Upper lobe of left lung (tissue), 6 donors: ENCODE results near the gene EXTL1. TPM values are rescaled to one million over a fixed set of nuclear protein-coding genes. Genes with fewer than 3 reads are reported as not detected.

Experiments used
- ATAC-seq, 2 donors: fragments of 200-7000 bp; cut with Tn5 transposase; one replicate each; pipeline ENCODE4 v1.9.1; 2022; ENCODE audit warnings: mild to moderate bottlenecking in 2 of 2, moderate library complexity in 2 of 2; ENCODE audit not compliant: low FRiP score in 2 of 2
- DNase-seq, 2 donors: peaks; one replicate each; pipeline ENCODE4 v3.0.0-alpha.2; 2019 to 2020
- H3K27ac ChIP-seq, 4 donors: fragments of 200-600 bp; sonication (generic); one replicate each; pipeline ENCODE4 v1.5.1; 2016 to 2019
- H3K27me3 ChIP-seq, 4 donors: fragments of 200-600 bp; sonication (generic); one replicate each; pipeline ENCODE4 v1.5.1; 2017 to 2019
- H3K36me3 ChIP-seq, 4 donors: fragments of 200-600 bp; sonication (generic); one replicate each; pipeline ENCODE4 v1.5.1; 2016 to 2019
- H3K4me1 ChIP-seq, 4 donors: fragments of 200-600 bp; sonication (generic); one replicate each; pipeline ENCODE4 v1.5.1; 2018 to 2019
- H3K4me3 ChIP-seq, 4 donors: fragments of 200-600 bp; sonication (generic); one replicate each; pipeline ENCODE4 v1.5.1; 2017 to 2019; ENCODE audit warnings: mild to moderate bottlenecking in 2 of 4, moderate library complexity in 1 of 4
- H3K9me3 ChIP-seq, 4 donors: fragments of 200-600 bp; sonication (generic); one replicate each; pipeline ENCODE4 v1.5.1; 2018 to 2019
- CTCF ChIP-seq, 6 experiments: fragments of 450-650 bp in 4 of 6; fragments of 200-600 bp in 2 of 6; sonication (generic) in 2 of 6; IDR thresholded peaks; one replicate each; pipeline ENCODE4 v1.5.1; 2016 to 2019; ENCODE audit warnings: antibody characterized with exemption in 6 of 6
- EP300 ChIP-seq, 4 donors: sonication (generic); formaldehyde crosslinking; IDR thresholded peaks; one replicate each; pipeline ENCODE4 v1.5.1; 2017; ENCODE audit warnings: antibody characterized with exemption in 4 of 4, control low read depth in 2 of 4
- POLR2A ChIP-seq, 4 donors: fragments of 450-650 bp; IDR thresholded peaks; one replicate each; pipeline ENCODE4 v1.5.1; 2016 to 2017; ENCODE audit warnings: antibody characterized with exemption in 4 of 4, mild to moderate bottlenecking in 2 of 4
- POLR2AphosphoS5 ChIP-seq, 2 donors: sonication (generic); formaldehyde crosslinking; IDR thresholded peaks; one replicate each; pipeline ENCODE4 v1.5.1; 2017; ENCODE audit warnings: antibody characterized with exemption in 2 of 2
- WGBS, 2 donors: methylation state at CpG; one replicate each; pipeline ENCODE4 v1.1.5; 2017 to 2018; 5-methylcytosine and 5-hydroxymethylcytosine counted together
- total RNA-seq, 6 donors: library from RNA; depleted of rRNA in 4 of 6; stranded (reverse); fragments of >200 nt in 4 of 6; gene quantifications; one replicate each; pipeline versions ENCODE4 v1.1.0 to v1.2.1, GENCODE V29; 2016 to 2021
- donor health status: DM: no; HTN: no; CAD: no; lungs with moderate emphysema.
- donor health status: DM: no; HTN: yes; CAD: no; lungs with severe emphysema.

Gene EXTL1
- total RNA-seq, 6 donors from 2014 or later: under 0.01 to 0.24 (median 0.20) TPM; not detected in 3

DNA sequence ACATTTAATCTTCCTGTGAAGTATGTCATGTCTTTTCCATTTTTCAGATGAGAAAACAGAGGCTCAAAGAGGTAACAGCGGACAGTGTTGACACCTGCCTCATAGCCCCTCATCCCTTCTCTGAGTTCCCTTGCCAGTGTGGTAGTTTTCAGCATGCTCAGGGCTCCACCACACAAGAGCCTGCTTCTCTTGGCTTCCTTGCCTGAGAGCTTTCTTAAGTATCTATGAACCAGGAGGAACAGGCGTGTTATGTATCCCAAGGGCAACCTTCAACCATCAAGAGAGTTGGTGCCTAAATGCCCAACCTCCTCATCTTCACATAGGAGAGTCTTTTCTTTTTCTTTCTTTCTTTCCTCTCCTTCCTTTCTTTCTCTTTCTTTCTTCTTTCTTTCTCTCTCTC lies 17.8 kb upstream of the EXTL1 start:
- TF ChIP-seq EP300 (IDR thresholded peaks at IDR 0.05): no peak

DNA sequence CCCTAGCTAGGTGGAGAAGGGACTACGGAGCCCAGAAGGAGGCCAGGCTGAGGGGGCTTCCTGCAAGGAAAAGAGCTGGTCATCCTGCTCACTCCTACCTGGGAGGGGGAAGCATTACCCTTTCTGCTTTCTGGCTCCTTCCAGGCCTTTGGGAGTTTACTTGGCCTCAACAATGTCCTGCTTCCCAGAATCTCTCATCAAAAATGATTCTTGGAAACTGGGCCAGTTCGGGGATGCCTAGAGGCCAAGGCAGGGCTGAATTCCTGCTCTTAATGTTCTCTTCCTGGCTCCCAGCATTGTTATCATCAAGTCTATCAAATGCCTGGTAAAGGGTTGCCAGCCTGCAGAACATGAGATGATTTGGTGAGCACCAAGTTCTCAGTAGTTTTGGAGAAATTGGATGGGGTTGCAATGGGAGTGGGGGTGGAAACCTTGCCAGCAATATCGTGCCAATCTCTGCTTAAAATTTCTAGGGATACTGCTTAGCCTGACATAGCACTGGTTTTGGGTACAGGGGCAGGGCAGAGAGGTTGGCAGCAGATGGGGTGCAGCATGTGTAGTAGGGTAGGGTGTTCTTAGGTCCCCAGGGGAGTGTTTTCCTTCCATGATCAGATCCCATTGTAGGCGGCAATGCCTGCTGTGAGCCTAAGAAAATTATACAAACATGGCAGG lies 16.0 kb upstream of the EXTL1 start:
- Histone ChIP-seq H3K4me3 (no peak overlapping the region), H3K36me3 (no peaks in the 10 kb centered on the region), H3K27ac (no peak overlapping the region), H3K9me3 (no peaks in the 10 kb centered on the region), H3K4me1 (no peaks in the 10 kb centered on the region), H3K27me3 (no peaks in the 10 kb centered on the region)
- TF ChIP-seq EP300 (IDR thresholded peaks at IDR 0.05): no peak
- no peak for TF ChIP-seq CTCF (IDR thresholded peaks at IDR 0.05)
- no peak for TF ChIP-seq POLR2A (IDR thresholded peaks at IDR 0.05)
- TF ChIP-seq POLR2AphosphoS5 (IDR thresholded peaks at IDR 0.05): no peak
- DNase-seq: no peak
- ATAC-seq: no peak
- WGBS, 2 donors: 54 to 68% methylated on average over 3 to 4 of the region's 4 CpGs

More for the DNA sequence above, 17.8 kb upstream of the EXTL1 start:
- Histone ChIP-seq H3K27me3 (no peaks in the 10 kb centered on the region), H3K36me3 (no peaks in the 10 kb centered on the region), H3K27ac (no peak overlapping the region), H3K9me3 (no peaks in the 10 kb centered on the region), H3K4me1 (peaks cover 0 to 1% (median under 1%) of the 10 kb centered on the region in 4 donors), H3K4me3 (no peak overlapping the region)
- DNase-seq (no peak), ATAC-seq (no peak)
- 79 to 89% methylated on average over 2 of the region's 2 CpGs for WGBS, 2 donors

- no peaks in the 10 kb centered on the region for H3K36me3 ChIP-seq
- no peak overlapping the region for H3K4me3 ChIP-seq
- TF ChIP-seq POLR2A (IDR thresholded peaks at IDR 0.05): no peak
- no peak for TF ChIP-seq EP300 (IDR thresholded peaks at IDR 0.05)
- TF ChIP-seq POLR2AphosphoS5 (IDR thresholded peaks at IDR 0.05): no peak
- TF ChIP-seq CTCF (IDR thresholded peaks at IDR 0.05): no peak
- no peaks in the 10 kb centered on the region for H3K4me1 ChIP-seq
- no peaks in the 10 kb centered on the region for H3K9me3 ChIP-seq
- DNase-seq (no peak), ATAC-seq (no peak)
- no peaks in the 10 kb centered on the region for H3K27me3 ChIP-seq
- 90% methylated on average over 16 of the region's 16 CpGs for WGBS, 2 donors
- H3K27ac ChIP-seq: no peak overlapping the region
These were observed 14.9 kb upstream of the EXTL1 start for GRCh38 chr1:26006710-26007109.

- H3K4me3 ChIP-seq: no peak overlapping the region
- TF ChIP-seq EP300 (IDR thresholded peaks at IDR 0.05): no peak
- TF ChIP-seq POLR2AphosphoS5 (IDR thresholded peaks at IDR 0.05): no peak
- no peak for TF ChIP-seq POLR2A (IDR thresholded peaks at IDR 0.05)
- no peak for TF ChIP-seq CTCF (IDR thresholded peaks at IDR 0.05)
- H3K4me1 ChIP-seq: peaks cover 0 to 5% (median 2%) of the 10 kb centered on the region in 4 donors
- no peaks in the 10 kb centered on the region for H3K27me3 ChIP-seq
- 68% methylated on average over 4 to 6 of the region's 6 CpGs for WGBS, 2 donors
- H3K36me3 ChIP-seq: no peaks in the 10 kb centered on the region
- no peak for DNase-seq
- no peak for ATAC-seq
- H3K9me3 ChIP-seq: no peaks in the 10 kb centered on the region
- no peak overlapping the region for H3K27ac ChIP-seq
These were observed 11.7 kb upstream of the EXTL1 start for GRCh38 chr1:26009796-26010447.

DNA sequence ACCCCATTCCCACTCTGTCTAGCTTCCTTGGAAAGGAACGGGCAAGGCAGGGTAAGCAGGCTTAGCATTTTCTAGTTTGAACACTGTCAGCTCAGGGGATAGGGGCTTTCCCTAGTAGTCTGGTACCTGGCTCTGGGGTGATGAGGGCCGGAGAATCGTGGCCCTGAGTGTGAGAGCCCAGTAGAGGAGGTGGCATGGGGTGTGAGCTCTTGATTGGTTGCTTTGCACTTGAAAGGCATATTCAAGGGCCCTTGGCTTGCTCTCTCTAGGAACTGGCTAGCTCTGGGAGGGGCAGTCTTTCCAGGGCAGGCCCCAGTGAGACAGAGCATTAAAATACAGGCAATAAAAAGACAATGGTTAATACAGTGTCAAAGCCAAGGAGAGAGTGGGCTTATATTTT lies 10.8 kb upstream of the EXTL1 start:
- H3K9me3 ChIP-seq: no peaks in the 10 kb centered on the region
- DNase-seq (peak in 1 of 2 donors; percentile 81), ATAC-seq (peak; percentile 36 to 82)
- no peak for TF ChIP-seq EP300 (IDR thresholded peaks at IDR 0.05)
- TF ChIP-seq CTCF (IDR thresholded peaks at IDR 0.05): no peak
- TF ChIP-seq POLR2A (IDR thresholded peaks at IDR 0.05): no peak
- no peak for TF ChIP-seq POLR2AphosphoS5 (IDR thresholded peaks at IDR 0.05)
- WGBS, 2 donors: 57 to 75% methylated on average over 3 of the region's 3 CpGs
- no peak overlapping the region for H3K27ac ChIP-seq
- no peaks in the 10 kb centered on the region for H3K27me3 ChIP-seq
- H3K4me1 ChIP-seq: peaks cover 0 to 14% (median 9%) of the 10 kb centered on the region in 4 donors
- no peaks in the 10 kb centered on the region for H3K36me3 ChIP-seq
- no peak overlapping the region for H3K4me3 ChIP-seq
